Amygdala (tissue), 56 donors: ENCODE data around the gene PUS7L.
"Not testable (repeated sequence)": the region's sequence is repeated elsewhere in the genome, so short reads cannot be mapped to it uniquely, and the experiment has no call there.

Experiments
- DNase-seq, 56 donors: peaks; one replicate each; lab custom pipeline; 2025; lab: John Stamatoyannopoulos, UW

PUS7L gene

GRCh38 chr12:43750814-43751213 is 7.8 kb downstream of the PUS7L start:
- DNase-seq, result no peak

- no peak for DNase-seq
Measured at GRCh38 chr12:43749016-43749415, 9.6 kb downstream of the PUS7L start.

GRCh38 chr12:43744826-43745225 is 13.8 kb downstream of the PUS7L start:
- no peak for DNase-seq

GRCh38 chr12:43742106-43742505 is 16.5 kb downstream of the PUS7L start:
- DNase-seq, result no peak

- no peak for DNase-seq
Measured at GRCh38 chr12:43740511-43741100, 18.0 kb downstream of the PUS7L start.

GRCh38 chr12:43737646-43738045 is 20.9 kb downstream of the PUS7L start:
- DNase-seq, result no peak

GRCh38 chr12:43736927-43737440 is 21.6 kb downstream of the PUS7L start:
- no peak for DNase-seq

GRCh38 chr12:43733687-43734086 is 24.9 kb downstream of the PUS7L start:
- DNase-seq, result no peak

- no peak for DNase-seq
Measured at GRCh38 chr12:43730283-43730682, 28.3 kb downstream of the PUS7L start.

GRCh38 chr12:43728698-43729097 is 29.9 kb downstream of the PUS7L start:
- no peak for DNase-seq

- DNase-seq, result no peak
Measured at GRCh38 chr12:43728117-43728516, 30.5 kb downstream of the PUS7L start.

GRCh38 chr12:43723134-43723533 is 35.5 kb downstream of the PUS7L start:
- DNase-seq, result no peak

- DNase-seq, result no peak
Measured at GRCh38 chr12:43722621-43723020, 36.0 kb downstream of the PUS7L start.

GRCh38 chr12:43711348-43711747 is 47.2 kb downstream of the PUS7L start:
- DNase-seq, result no peak

GRCh38 chr12:43703772-43704171 is 54.8 kb downstream of the PUS7L start:
- DNase-seq, result not testable (repeated sequence)

GRCh38 chr12:43701194-43701593 is 57.4 kb downstream of the PUS7L start:
- DNase-seq, result not testable (repeated sequence)

- DNase-seq, result no peak
Measured at GRCh38 chr12:43696154-43696553, 62.4 kb downstream of the PUS7L start.

- no peak for DNase-seq
Measured at GRCh38 chr12:43694879-43695278, 63.7 kb downstream of the PUS7L start.

GRCh38 chr12:43692064-43692463 is 66.5 kb downstream of the PUS7L start:
- no peak for DNase-seq

GRCh38 chr12:43685491-43685890 is 73.1 kb downstream of the PUS7L start:
- not testable (repeated sequence) for DNase-seq

GRCh38 chr12:43676183-43676813 is 82.3 kb downstream of the PUS7L start:
- no peak for DNase-seq
